Raji (cell line): ENCODE results near the gene DMD.

Experiments used
- POLR2A ChIP-seq: IDR thresholded peaks from 2 replicates; pipeline ENCODE4 v1.6.1; 2011; ENCODE audit warnings: low read depth, low read length, control low read depth; ENCODE audit not compliant: insufficient read depth

The DMD gene

DNA sequence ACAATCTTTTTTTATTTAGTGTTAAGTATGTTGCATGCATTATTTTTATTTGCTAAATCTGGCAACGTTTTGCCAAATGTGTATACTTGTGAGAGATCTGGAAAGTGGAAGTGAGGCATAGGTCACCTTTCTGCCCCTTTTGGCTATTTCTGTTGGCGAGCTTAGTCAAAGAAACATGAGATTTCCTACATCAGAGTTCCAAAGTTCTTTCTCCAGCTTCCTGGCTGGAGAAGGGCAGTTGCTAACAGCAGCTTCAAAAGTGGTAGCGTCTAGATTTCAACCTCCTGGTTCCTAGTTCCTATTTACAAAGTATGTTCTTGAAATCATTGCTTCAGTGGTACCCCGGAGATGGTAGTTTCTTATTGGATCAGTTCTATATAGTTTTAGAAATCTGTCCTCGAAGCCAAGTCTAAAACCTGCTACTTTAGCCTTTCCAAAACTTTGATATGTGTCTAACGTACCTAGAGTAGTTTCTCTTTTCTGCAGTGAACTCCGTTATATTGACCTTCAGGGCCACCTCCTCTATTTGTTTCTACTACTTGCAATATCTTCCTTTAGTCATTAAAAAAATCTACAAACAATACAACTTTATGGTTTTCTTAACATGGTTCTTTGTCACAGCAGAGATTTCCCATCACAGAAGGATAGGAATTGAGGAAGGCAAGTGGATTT lies 1683.8 kb downstream of the DMD start:
- no peak for TF ChIP-seq POLR2A

GRCh38 chrX:31523884-31524536 lies 1687.3 kb downstream of the DMD start:
- no peak for TF ChIP-seq POLR2A

- TF ChIP-seq POLR2A, result no peak
Observed at GRCh38 chrX:31522760-31523159, 1688.6 kb downstream of the DMD start.

DNA sequence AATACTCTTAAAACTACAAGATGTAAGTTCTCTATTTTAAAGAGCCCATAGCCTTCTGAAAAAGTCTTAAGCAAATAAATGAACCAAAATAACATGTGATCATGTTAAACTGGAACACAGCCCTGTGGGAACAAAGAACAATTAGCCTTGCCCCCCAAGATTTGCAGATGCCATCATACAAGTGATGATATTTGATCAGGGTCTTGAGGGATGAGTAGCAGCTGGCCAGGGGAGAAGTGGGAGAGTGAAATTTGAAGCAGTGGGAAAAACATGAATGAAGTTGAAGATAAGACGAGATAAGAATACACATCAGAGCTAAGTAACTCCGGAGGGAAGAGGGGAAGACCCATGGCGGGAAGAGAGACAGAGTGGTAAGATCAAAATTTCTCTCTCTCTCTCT lies 1689.4 kb downstream of the DMD start:
- TF ChIP-seq POLR2A, result no peak

- TF ChIP-seq POLR2A, result no peak
Observed at GRCh38 chrX:31516527-31516926, 1694.8 kb downstream of the DMD start.

- TF ChIP-seq POLR2A, result no peak
Observed at GRCh38 chrX:31508338-31508737, 1703.0 kb downstream of the DMD start.

DNA sequence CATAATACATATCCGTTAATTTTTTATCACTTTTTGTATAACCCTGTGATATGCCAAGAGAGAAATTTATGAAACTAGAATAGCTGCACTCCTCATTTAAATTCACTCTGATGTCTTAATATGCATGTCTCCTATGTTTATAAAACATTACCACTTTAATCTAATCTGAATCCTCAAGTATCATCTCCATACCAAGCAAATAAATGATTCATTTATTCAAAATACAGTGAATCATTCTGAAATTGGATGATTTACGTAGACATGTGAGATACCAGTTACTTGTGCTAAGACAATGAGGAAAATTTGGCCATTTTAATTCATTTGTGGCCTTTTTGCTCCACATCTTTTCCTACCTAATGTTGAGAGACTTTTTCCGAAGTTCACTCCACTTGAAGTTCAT lies 1704.4 kb downstream of the DMD start:
- TF ChIP-seq POLR2A, result no peak

GRCh38 chrX:31506360-31506759 lies 1705.0 kb downstream of the DMD start:
- TF ChIP-seq POLR2A, result no peak

DNA sequence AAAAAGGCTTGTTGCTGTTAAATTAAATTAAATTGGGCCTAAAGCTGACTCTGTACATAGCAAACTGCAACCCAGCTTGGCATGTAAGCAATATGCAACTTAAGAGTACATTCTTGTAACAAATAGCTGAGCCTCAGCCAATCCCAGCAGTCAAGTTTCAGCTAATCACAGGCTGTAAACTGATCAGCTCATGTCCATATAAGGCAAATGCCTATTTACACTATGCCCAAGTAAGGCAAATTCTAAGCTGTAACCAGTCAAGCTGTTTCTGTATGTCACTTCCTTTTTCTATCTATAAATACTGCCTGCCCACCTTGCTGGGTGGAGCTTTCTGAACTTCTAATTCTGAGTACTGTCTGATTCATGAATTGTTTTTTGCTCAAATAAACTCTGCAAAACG lies 1710.4 kb downstream of the DMD start:
- TF ChIP-seq POLR2A, result no peak

GRCh38 chrX:31499109-31499508 lies 1712.2 kb downstream of the DMD start:
- TF ChIP-seq POLR2A, result no peak

DNA sequence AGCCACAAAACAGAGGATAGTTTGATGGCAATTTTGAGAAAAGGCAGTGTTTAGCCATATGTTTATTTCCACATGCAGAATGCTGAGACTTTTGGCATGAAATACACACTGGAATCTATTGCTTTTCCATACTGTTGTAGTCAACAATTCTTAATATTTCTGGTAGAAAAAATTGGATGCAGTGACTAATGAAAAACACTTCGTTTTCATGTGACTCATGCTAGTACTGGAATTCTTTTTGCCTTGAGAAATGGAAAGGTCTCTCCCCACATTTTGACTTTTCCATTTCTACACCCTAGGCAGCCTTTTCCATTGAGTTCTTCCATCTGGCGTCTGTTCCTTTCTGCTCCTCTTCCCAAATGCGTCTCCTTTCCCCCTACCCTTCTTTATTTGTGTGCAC lies 1714.3 kb downstream of the DMD start:
- TF ChIP-seq POLR2A, result no peak

- TF ChIP-seq POLR2A, result no peak
Observed at GRCh38 chrX:31487951-31488350, 1723.4 kb downstream of the DMD start.

GRCh38 chrX:31483336-31483735 lies 1728.0 kb downstream of the DMD start:
- TF ChIP-seq POLR2A, result no peak

GRCh38 chrX:31480696-31481095 lies 1730.7 kb downstream of the DMD start:
- no peak for TF ChIP-seq POLR2A

GRCh38 chrX:31471229-31471628 lies 1740.1 kb downstream of the DMD start:
- no peak for TF ChIP-seq POLR2A

GRCh38 chrX:31464306-31464915 lies 1746.9 kb downstream of the DMD start:
- no peak for TF ChIP-seq POLR2A
